Skeletal muscle cell (primary cell): ENCODE data around the gene ECI2.

Experiments used
- DNase-seq: peaks from one replicate; pipeline ENCODE4 v3.0.0-alpha.2; 2010; ENCODE audit warnings: low read depth
- H3K4me3 ChIP-seq: 2 replicates; pipeline ENCODE4 v1.5.1; 2011; ENCODE audit warnings: low read depth, mild to moderate bottlenecking, control low read depth, low read length, moderate library complexity

Gene ECI2

GRCh38 chr6:4066029-4066755 is 69.2 kb downstream of the ECI2 start:
- DNase-seq = no peak
- H3K4me3 ChIP-seq = no peak overlapping the region
